Measurements from ENCODE around the gene PLSCR2.
"Not testable (repeated sequence)": the region's sequence is repeated elsewhere in the genome, so short reads cannot be mapped to it uniquely, and the experiment has no call there.

The PLSCR2 gene

DNA sequence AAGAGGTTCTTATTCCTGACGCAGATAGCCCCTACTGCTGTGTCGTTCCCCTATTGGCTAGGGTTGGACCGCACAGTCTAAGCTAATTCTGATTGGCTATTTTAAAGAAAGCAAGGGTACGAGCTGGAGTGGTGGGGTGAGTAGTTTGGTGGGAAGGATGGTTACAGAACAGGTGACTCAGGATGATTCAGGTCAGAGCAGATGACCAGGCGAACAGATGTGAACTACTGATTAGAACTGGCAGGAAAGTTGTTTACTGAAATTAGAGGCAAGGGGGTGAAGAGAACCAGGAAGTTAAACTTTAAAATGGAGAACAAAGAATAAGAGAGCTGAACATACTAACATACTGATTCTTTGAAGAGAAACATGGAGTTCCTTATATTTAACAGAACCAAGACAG lies 56.6 kb downstream of the PLSCR2 start:
- DNase-seq = not testable (repeated sequence)

DNA sequence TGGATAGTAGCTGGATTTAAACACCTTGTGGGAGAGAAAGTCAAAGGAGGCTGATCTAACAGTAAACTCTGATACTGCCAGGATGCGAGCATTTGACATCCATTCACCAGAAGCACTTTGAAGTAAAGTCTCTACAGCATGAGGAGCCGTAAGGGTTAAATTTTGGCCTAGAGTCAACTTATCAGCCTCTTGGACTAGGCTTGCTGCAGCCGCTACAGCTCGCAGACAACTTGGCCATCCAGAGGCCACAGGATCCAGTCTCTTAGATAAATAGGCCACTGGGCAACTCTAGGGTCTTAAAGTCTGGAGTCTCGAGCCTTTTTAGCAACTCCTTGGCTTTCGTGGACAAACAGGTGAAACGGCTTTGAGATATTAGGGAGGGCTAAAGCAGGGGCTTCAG lies 61.4 kb downstream of the PLSCR2 start:
- DNase-seq = no peak

GRCh38 chr3:146404436-146404835 lies 64.9 kb downstream of the PLSCR2 start:
- no peak for DNase-seq

GRCh38 chr3:146403792-146404191 lies 65.6 kb downstream of the PLSCR2 start:
- no peak for DNase-seq

DNA sequence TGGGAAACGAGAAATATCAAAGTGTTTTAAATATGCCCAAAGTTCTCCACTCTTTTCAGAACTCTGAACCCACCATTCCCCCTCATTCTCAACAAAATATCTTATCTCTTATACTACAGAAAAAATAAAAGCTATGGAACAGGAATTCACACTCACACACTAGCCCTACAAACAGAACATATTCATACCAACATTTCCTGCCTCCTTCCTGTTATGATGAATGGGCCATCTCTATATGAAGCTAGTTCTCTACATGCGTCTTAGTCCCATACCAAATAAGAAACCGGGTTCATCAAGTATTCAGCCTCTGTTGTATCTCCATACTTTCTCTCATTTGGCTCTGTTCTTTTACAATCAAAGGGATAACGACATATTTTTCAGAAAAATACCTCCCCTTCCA lies 72.6 kb downstream of the PLSCR2 start:
- DNase-seq = no peak

DNA sequence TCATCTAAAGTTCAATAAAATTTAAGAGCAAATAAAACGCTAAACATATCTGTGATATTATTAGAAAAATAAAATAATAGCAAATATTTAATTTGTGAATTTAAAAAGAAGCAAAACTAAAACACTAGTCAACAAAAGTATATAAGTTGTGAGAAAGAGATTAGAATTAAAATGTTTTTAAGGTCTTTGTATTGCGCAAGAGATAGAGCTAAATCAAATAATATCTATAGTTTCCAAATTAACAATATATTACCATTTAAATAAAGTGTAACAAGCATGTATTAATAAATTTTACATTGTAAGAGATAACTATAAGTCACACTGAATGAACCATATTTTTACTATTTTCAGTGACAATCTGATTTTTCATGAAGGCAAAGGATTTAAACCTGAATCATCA lies 74.2 kb downstream of the PLSCR2 start:
- DNase-seq = no peak

DNA sequence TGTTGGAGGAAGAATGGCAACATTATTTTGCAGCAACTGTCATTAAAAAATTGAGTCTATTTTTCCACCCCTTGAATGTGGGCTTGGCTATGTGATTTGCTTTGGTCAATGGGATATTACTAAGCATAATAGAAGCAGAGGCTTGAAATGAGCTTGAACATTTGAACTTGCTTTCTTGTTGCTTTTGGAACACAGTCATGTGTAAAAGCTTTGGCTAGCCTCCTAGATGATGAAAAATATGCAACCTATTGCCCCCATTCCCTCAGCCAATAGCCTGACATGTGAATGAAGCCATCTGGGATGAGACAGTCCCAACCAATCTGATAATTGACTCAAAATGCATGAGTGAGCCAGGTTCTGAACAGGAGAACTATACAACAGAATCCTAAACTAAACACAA lies 78.4 kb downstream of the PLSCR2 start:
- DNase-seq = no peak

- DNase-seq = no peak
Measured at GRCh38 chr3:146390006-146390772, 79.2 kb downstream of the PLSCR2 start.

DNA sequence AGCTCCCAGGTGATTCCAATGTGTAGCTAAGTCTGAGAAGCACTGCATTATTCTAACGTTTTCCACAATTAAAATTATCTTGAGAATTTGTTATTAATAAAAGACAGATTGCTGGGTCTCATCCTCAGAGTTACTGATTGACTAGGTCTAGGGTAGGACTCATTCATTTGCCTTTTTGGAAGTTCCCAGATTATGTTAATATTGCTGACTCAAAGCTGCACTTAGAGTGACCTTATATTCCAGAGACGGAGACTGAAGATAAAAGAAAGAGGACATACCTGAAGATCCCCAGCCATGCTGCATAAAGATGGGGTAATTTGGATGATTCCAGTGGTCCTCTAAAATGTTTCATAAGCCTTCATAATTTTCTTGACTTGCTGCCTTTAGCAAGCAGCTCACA lies 81.8 kb downstream of the PLSCR2 start:
- no peak for DNase-seq

GRCh38 chr3:146386936-146387335 lies 82.4 kb downstream of the PLSCR2 start:
- no peak for DNase-seq

DNA sequence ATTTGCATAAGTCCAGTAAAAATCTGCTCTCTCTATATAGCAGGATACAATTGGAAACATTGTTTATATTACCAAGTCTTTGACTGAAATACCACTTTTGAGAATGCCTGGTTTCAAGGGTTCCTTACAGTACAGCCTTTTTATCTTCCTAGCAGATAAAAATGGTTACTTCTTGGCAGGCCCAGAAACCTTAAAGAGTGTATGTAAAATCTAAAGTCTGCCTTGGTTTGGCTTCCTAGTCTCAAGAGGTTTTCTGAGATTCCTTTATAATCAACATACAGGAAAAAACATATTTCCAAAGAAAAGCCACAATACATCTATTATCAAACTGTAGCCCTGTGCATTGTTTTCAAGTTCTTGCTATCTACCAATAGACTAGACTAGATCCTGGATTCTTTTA lies 84.6 kb downstream of the PLSCR2 start:
- DNase-seq = no peak
